Activated CD8-positive, alpha-beta memory T cell treated with anti-CD3 and anti-CD28 coated beads, Interleukin-2, amount 50 U/mL, for 1 hour (primary cell): ENCODE data around the gene SYNM.

Experiments used
- DNase-seq: peaks from one replicate; pipeline ENCODE4 v3.0.0-alpha.2; 2020; ENCODE audit errors: extremely low read depth

Gene SYNM

GRCh38 chr15:99143655-99144610 is 39.1 kb downstream of the SYNM start:
- DNase-seq: no peak

DNA sequence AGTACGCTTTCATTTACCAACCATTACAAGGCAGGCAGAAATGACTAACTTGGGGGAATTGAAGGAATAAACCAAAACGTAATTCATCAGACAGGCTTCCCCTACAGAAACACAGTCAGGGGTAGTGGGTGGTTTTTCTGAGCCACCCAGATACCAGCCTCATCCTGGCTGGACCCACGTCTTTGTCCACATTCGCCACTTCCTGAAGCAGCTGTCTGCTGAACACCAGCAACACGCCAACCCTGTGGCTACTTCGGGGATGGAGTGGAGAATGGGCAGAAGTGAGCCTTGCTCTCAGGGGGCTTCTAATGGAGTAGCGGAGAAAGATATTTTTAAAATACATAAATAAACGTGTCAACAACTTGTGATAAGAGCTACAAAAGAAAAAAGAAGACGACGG is 40.1 kb downstream of the SYNM start:
- no peak for DNase-seq

- no peak for DNase-seq
Observed at GRCh38 chr15:99145778-99146177, 40.9 kb downstream of the SYNM start.

- no peak for DNase-seq
Observed at GRCh38 chr15:99146661-99147060, 41.8 kb downstream of the SYNM start.

- no peak for DNase-seq
Observed at GRCh38 chr15:99148851-99149276, 44.0 kb downstream of the SYNM start.

GRCh38 chr15:99149366-99149765 is 44.5 kb downstream of the SYNM start:
- no peak for DNase-seq

DNA sequence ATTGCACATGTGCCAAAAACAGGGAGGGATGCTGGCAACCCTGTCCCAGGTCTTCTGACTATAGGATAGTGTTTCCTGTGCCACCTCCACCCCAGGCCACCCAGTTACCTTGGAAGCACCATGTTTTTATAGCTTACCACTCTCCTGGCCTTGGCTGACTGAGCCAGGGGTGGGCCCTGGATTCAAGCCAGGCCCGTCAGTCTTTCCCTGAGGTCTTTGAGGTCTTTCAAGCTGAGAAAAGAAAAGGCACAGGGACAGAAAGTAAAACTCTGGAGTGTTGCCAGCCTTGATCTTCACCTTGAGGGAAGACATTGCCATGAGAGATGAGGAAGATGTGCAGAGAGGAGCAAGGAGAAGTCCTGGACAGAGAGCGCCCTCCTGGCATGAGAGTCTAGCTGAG is 46.3 kb downstream of the SYNM start:
- DNase-seq: no peak

DNA sequence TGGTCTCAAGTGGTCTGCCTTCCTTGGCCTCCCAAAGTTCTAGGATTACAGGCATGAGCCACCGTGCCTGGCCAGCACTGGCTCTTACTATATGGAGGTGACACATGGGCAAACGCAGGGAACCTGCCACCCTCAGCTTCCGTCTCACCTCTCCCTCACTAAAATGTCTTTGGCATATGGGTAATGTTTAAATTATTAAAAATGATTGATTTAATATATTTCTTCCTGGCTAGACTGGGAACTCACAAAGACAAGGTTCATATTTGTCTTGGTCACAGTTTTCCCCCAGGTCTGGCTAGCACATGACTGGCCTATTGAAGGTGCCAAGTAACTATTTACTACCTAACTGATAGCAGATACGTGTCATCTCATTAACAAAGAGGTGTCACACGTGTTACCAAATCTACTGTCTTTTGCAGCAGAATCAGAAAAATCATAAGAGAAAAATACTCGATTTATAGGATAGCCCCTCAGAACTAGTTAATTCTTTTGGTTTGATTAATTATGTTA is 48.2 kb downstream of the SYNM start:
- no peak for DNase-seq

- DNase-seq: no peak
Observed at GRCh38 chr15:99154271-99154670, 49.4 kb downstream of the SYNM start.

DNA sequence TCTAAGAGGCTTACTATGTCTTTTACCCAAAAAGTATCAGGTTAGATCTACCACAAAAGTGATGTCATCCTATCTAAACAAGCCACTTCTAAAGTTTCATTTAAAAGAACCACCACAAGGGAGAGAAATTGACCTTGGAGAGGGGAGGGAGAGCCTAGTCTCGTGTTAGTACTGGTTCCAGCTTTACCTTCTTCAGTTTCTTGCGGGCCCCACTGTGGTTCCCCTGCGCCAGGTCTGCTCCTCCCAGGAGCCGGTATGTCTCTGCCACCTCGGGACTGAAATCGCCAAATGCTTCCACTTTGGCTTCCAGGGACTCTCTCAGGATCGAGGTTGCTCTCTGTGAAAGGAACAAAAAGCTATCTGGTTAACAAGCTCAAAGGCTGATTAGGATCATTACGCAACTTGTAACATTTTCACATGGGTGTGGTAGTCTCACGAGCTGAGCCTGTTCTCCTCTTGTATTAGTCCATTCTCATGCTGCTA is 51.1 kb downstream of the SYNM start:
- DNase-seq: no peak

- DNase-seq: no peak
Observed at GRCh38 chr15:99157456-99157855, 52.6 kb downstream of the SYNM start.

GRCh38 chr15:99158626-99159412 is 53.9 kb downstream of the SYNM start:
- DNase-seq: no peak

GRCh38 chr15:99163271-99164062 is 58.6 kb downstream of the SYNM start:
- no peak for DNase-seq

DNA sequence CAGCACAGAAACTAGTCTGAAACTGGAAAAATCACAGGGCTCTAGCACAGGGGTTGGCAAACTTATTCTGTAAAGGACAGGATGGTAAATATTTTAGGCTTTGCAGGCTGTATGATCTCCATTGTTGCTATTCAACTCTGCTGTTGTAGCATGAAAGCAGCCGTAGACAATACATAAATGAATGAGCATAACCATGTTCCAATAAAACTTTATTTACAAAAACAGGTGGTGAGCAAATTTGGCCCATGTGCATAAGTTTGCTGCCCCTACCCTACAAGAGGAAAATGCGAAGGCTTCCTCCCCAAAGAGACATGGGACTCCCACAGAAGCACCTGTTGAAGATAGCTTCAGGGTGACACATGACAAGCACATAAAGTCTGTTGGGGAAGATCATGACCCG is 59.2 kb downstream of the SYNM start:
- no peak for DNase-seq

GRCh38 chr15:99165020-99165790 is 60.3 kb downstream of the SYNM start:
- DNase-seq: no peak

GRCh38 chr15:99165956-99166689 is 61.2 kb downstream of the SYNM start:
- DNase-seq: no peak

GRCh38 chr15:99167201-99167600 is 62.3 kb downstream of the SYNM start:
- no peak for DNase-seq

DNA sequence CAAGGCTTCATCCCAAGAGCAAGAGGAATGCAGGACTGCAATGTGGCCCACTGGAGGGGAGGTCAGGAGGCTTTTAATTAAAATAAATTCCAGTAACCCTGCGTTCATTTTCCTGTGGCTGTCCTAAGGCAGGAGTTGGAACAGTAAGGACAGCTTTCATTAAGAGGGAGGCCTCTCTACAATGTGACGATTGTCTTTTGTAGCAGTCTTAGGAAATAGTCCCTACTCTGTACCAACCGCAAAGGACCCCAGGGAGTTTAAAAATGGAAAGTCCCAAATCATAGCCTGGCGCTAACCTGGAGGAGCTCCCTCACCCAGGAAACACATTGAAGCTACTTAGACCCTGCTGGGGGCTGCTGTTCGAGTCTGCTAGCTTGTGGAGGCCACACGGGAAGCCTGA is 62.8 kb downstream of the SYNM start:
- no peak for DNase-seq

DNA sequence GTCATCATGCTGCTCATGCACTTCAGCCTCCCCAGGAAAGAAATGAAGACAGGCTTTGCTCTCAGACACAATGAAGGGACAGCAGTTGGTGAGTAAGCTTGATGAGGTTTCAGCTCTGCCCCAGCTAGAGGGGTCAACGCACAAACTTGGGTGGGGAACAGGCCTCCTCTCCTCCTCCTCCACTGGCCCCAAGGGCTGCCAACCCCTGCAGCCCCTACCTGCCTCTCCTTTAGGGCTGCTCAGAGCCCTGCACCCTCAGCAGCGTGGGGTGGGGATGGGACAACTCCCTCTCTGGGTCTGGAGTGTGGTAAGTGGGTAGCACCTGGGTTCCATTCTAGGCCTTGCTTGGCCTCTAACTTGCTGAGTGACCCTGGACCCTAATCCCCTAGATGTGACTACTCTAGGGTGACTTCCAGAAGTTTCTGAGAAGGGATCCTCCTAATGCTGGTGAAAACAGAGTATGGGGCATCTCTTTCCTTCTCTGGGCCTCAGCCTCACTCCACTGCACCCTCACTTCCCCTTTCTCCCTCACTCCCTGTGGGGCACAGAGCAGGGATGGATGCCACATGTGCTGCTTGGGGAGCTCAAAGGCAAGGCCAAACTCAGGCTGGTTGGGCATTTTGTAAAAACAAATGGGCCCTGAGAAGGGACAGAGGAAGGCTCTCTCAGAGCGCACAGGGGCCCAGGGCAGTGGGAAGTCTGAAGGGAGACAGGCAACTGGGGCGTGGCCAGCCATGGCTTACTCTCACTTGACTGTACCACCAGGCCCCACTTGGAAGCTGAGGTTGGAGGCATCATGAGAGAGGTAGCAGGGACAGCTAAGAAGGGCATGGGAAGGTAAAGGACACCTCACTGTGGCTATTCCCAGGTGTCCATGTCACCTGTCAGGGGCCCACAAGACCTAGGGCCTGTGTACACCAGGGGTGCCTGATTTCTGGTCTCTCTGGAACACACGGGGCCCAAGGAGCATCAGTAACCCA is 64.0 kb downstream of the SYNM start:
- no peak for DNase-seq
